ENCODE results near the gene HAL.

- no peak for TF ChIP-seq CTCF (IDR thresholded peaks at IDR 0.05)
- TF ChIP-seq EZH2 (IDR thresholded peaks at IDR 0.05; ENCODE audit: borderline replicate concordance, insufficient read depth, low read depth, low read length, poor library complexity, severe bottlenecking): no peak
Measured at GRCh38 chr12:95990136-95990535, 6.0 kb downstream of the HAL start.
